CD14-positive monocyte (primary cell): Measurements from ENCODE around the gene SLC15A5. TPM values are rescaled to one million over a fixed set of nuclear protein-coding genes. Genes with fewer than 3 reads are reported as not detected.
A peak's percentile ranks its signal among the peaks of the same experiment; 100 is the strongest.

Source experiments
- DNase-seq, 3 donors: peaks; one replicate each; pipeline ENCODE4 v3.0.0-alpha.2; 2011 to 2022
- H2AFZ ChIP-seq: 2 replicates; pipeline ENCODE4 v1.6.0; 2012; ENCODE audit warnings: mild to moderate bottlenecking, low read depth, low read length, inconsistent platforms; ENCODE audit not compliant: insufficient read depth, poor library complexity, severe bottlenecking
- H3K27ac ChIP-seq, 2 donors: 1 replicate in 1 of 2; 2 replicates in 1 of 2; pipeline ENCODE4 v1.5.1; 2012 to 2013; ENCODE audit warnings: low read length in 2 of 2, control low read depth in 1 of 2, inconsistent platforms in 1 of 2, low read depth in 1 of 2, mild to moderate bottlenecking in 1 of 2
- H3K27me3 ChIP-seq, 2 donors: one replicate each; pipeline versions ENCODE4 v1.6.0 to v1.6.1; 2011 to 2013; ENCODE audit warnings: low read length in 2 of 2; ENCODE audit not compliant: control insufficient read depth in 2 of 2, insufficient read depth in 2 of 2
- H3K36me3 ChIP-seq, 2 donors: replicated peaks in 1 of 2; 1 replicate in 1 of 2; 2 replicates in 1 of 2; pipeline versions ENCODE4 v1.5.1 to v1.6.1; 2012 to 2013; ENCODE audit warnings: low read length in 2 of 2, control low read depth in 1 of 2, inconsistent platforms in 1 of 2, mild to moderate bottlenecking in 1 of 2; ENCODE audit not compliant: insufficient read depth in 2 of 2, control insufficient read depth in 1 of 2
- H3K4me1 ChIP-seq, 2 donors: 1 replicate in 1 of 2; 2 replicates in 1 of 2; pipeline versions ENCODE4 v1.5.1 to v1.6.1; 2012 to 2013; ENCODE audit warnings: low read length in 2 of 2, control low read depth in 1 of 2, inconsistent platforms in 1 of 2, mild to moderate bottlenecking in 1 of 2, moderate library complexity in 1 of 2; ENCODE audit not compliant: insufficient read depth in 2 of 2, control insufficient read depth in 1 of 2
- H3K4me2 ChIP-seq: replicated peaks from 2 replicates; pipeline ENCODE3; 2012; ENCODE audit warnings: low read length, moderate library complexity, mild to moderate bottlenecking; ENCODE audit not compliant: poor library complexity, severe bottlenecking; ENCODE audit errors: extremely low read depth
- H3K4me3 ChIP-seq, 3 experiments: fragments of 200-600 bp in 1 of 3; sonication (generic) in 1 of 3; replicated peaks in 1 of 3; 1 replicate in 2 of 3; 2 replicates in 1 of 3; pipeline ENCODE4 v1.5.1; 2011 to 2013; ENCODE audit warnings: low read length in 3 of 3, mild to moderate bottlenecking in 3 of 3, control low read depth in 2 of 3, low read depth in 2 of 3, inconsistent platforms in 1 of 3, moderate library complexity in 1 of 3
- H3K79me2 ChIP-seq: 2 replicates; pipeline ENCODE4 v1.6.0; 2012; ENCODE audit warnings: mild to moderate bottlenecking, control low read depth, inconsistent platforms, low read length, moderate library complexity; ENCODE audit not compliant: insufficient read depth
- H3K9ac ChIP-seq: 2 replicates; pipeline ENCODE4 v1.6.0; 2017; ENCODE audit warnings: low read length, mild to moderate bottlenecking; ENCODE audit not compliant: insufficient read depth, poor library complexity, severe bottlenecking
- H3K9me3 ChIP-seq, 2 donors: replicated peaks in 1 of 2; 1 replicate in 1 of 2; 2 replicates in 1 of 2; pipeline versions ENCODE4 v1.5.1 to v1.6.1; 2012 to 2013; ENCODE audit warnings: low read length in 2 of 2, control low read depth in 1 of 2; ENCODE audit not compliant: control insufficient read depth in 1 of 2, insufficient read depth in 1 of 2
- H4K20me1 ChIP-seq: 2 replicates; pipeline ENCODE4 v1.6.0; 2012; ENCODE audit warnings: mild to moderate bottlenecking, low read length, control low read depth, moderate library complexity; ENCODE audit not compliant: insufficient read depth
- H3K27ac Mint-ChIP-seq, 7 donors: one replicate each; pipeline ENCODE4 v1.8.0; 2020; ENCODE audit warnings: mild to moderate bottlenecking in 7 of 7, mixed read lengths in 7 of 7, moderate library complexity in 6 of 7, inconsistent platforms in 2 of 7
- H3K27me3 Mint-ChIP-seq, 3 donors: one replicate each; pipeline ENCODE4 v1.8.0; 2021 to 2022; ENCODE audit warnings: low read depth in 3 of 3, mild to moderate bottlenecking in 3 of 3, mixed read lengths in 3 of 3, moderate library complexity in 3 of 3, inconsistent platforms in 1 of 3
- H3K36me3 Mint-ChIP-seq, 2 donors: one replicate each; pipeline ENCODE4 v1.8.0; 2020; ENCODE audit warnings: mixed read lengths in 2 of 2, inconsistent platforms in 1 of 2, mild to moderate bottlenecking in 1 of 2
- H3K4me1 Mint-ChIP-seq: one replicate; pipeline ENCODE4 v1.8.0; 2020; ENCODE audit warnings: mild to moderate bottlenecking, mixed read lengths
- H3K4me3 Mint-ChIP-seq, 2 donors: one replicate each; pipeline ENCODE4 v1.8.0; 2020; ENCODE audit warnings: mild to moderate bottlenecking in 2 of 2, mixed read lengths in 2 of 2, moderate library complexity in 1 of 2
- H3K9me3 Mint-ChIP-seq, 7 donors: one replicate each; pipeline ENCODE4 v1.8.0; 2020 to 2022; ENCODE audit warnings: mixed read lengths in 7 of 7, mild to moderate bottlenecking in 6 of 7, moderate library complexity in 6 of 7, inconsistent platforms in 2 of 7
- CTCF ChIP-seq: fragments of 200-600 bp; IDR thresholded peaks from one replicate; pipeline ENCODE4 v1.8.0; 2022; ENCODE audit warnings: antibody characterized with exemption, mild to moderate bottlenecking
- WGBS: methylation state at CpG from one replicate; pipeline ENCODE4 v1.1.5; 2013; ENCODE audit warnings: missing lambda C conversion rate; ENCODE audit not compliant: insufficient coverage; 5-methylcytosine and 5-hydroxymethylcytosine counted together
- intact Hi-C, 2 donors: fragments of 100-400 bp; cut with micrococcal nuclease; formaldehyde crosslinking; loops; one replicate each; pipeline versions ENCODE4 v1.15.0 to v1.15.1; 2023
- polyA plus RNA-seq, 3 donors: library from polyadenylated mRNA; depleted of rRNA in 1 of 3; unstranded in 2 of 3; stranded (reverse) in 1 of 3; fragments of 300-500 nt in 2 of 3; fragments of >200 nt in 1 of 3; fragmentation: Illumina TruSeq in 2 of 3; gene quantifications; 1 replicate in 2 of 3; 2 replicates in 1 of 3; pipeline ENCODE4 v1.2.3, GENCODE V29; 2012 to 2021

Gene SLC15A5
- polyA plus RNA-seq, 3 donors, result not detected

- Mint-ChIP-seq H3K36me3 (no peaks in the 10 kb centered on the region), H3K9me3 (peaks cover 0 to 3% (median 0%) of the 10 kb centered on the region in 7 donors), H3K27me3 (peaks cover 0 to 3% (median 2%) of the 10 kb centered on the region in 3 donors), H3K4me1 (no peaks in the 10 kb centered on the region), H3K4me3 (no peak overlapping the region), H3K27ac (no peak overlapping the region)
- no peak for TF ChIP-seq CTCF
- no peaks in the 10 kb centered on the region for H3K9me3 ChIP-seq
- no peak overlapping the region for H3K4me2 ChIP-seq
- no peaks in the 10 kb centered on the region for H3K79me2 ChIP-seq
- no peaks in the 10 kb centered on the region for H3K4me1 ChIP-seq
- H3K27ac ChIP-seq, result no peak overlapping the region
- H3K27me3 ChIP-seq, result no peaks in the 10 kb centered on the region
- H3K36me3 ChIP-seq, result no peaks in the 10 kb centered on the region
- no peak overlapping the region for H2AFZ ChIP-seq
- no peak overlapping the region for H3K9ac ChIP-seq
- intact Hi-C loops, result no loop called here
- 71% methylated on average over 1 of the region's 2 CpGs for WGBS
- no peaks in the 10 kb centered on the region for H4K20me1 ChIP-seq
- no peak overlapping the region for H3K4me3 ChIP-seq
- DNase-seq, result no peak
Measured at GRCh38 chr12:16171348-16171747, 106.1 kb downstream of the SLC15A5 start.

GRCh38 chr12:16168078-16168477, 109.4 kb downstream of the SLC15A5 start:
- peaks cover 0 to 2% (median 0%) of the 10 kb centered on the region in 3 donors for H3K27me3 Mint-ChIP-seq
- Histone ChIP-seq H3K36me3 (no peaks in the 10 kb centered on the region), H3K9ac (no peak overlapping the region), H2AFZ (no peak overlapping the region), H3K4me1 (no peaks in the 10 kb centered on the region), H3K79me2 (no peaks in the 10 kb centered on the region), H3K4me3 (no peak overlapping the region), H3K27me3 (no peaks in the 10 kb centered on the region), H3K27ac (no peak overlapping the region), H3K4me2 (no peak overlapping the region), H4K20me1 (no peaks in the 10 kb centered on the region), H3K9me3 (no peaks in the 10 kb centered on the region)
- WGBS, result no CpG with 5 or more reads among the region's 3 CpGs
- no peaks in the 10 kb centered on the region for H3K36me3 Mint-ChIP-seq
- no peaks in the 10 kb centered on the region for H3K4me1 Mint-ChIP-seq
- TF ChIP-seq CTCF, result no peak
- peaks cover 0 to 3% (median 0%) of the 10 kb centered on the region in 7 donors for H3K9me3 Mint-ChIP-seq
- no peak overlapping the region for H3K4me3 Mint-ChIP-seq
- peak overlapping the region in 1 of 7 donors; percentile 31 for H3K27ac Mint-ChIP-seq
- DNase-seq, result no peak
- intact Hi-C loops, result no loop called here
